SK-N-SH (cell line): Measurements from ENCODE around the gene IFNL2. TPM values are rescaled to one million over a fixed set of nuclear protein-coding genes. Genes with fewer than 3 reads are reported as not detected.

Experiments
- CTCF ChIA-PET: fragments of 300-600, 350-600 bp; formaldehyde crosslinking; extraction: SDS; loops from one replicate; lab custom pipeline; 2021; lab: Yijun Ruan, JAX
- POLR2A ChIA-PET: fragments of 350-600 bp; sonication (Branson Sonifier 250); formaldehyde crosslinking; extraction: SDS; loops from one replicate; lab custom pipeline; 2020; ENCODE audit warnings: antibody characterized with exemption, inconsistent platforms; lab: Yijun Ruan, JAX
- DNase-seq: peaks from one replicate; pipeline ENCODE4 v3.0.0; 2012
- H2AFZ ChIP-seq: fragments of 200-600 bp; sonication (generic); 2 replicates; pipeline ENCODE4 v1.8.1; 2016; ENCODE audit warnings: antibody characterized with exemption, mild to moderate bottlenecking, low read depth
- H3F3A ChIP-seq: fragments of 200-600 bp; sonication (generic); replicated peaks from 2 replicates; pipeline ENCODE3; 2016; ENCODE audit warnings: antibody characterized with exemption, mild to moderate bottlenecking; ENCODE audit not compliant: insufficient read depth
- H3K27ac ChIP-seq, 2 experiments: fragments of 200-500 bp in 1 of 2; fragments of 200-600 bp in 1 of 2; sonication (Bioruptor generic) in 1 of 2; sonication (generic), shearing (Covaris generic) in 1 of 2; 2 replicates each; pipeline versions ENCODE4 v1.5.1 to v1.6.1; 2014 to 2016; ENCODE audit warnings: low read depth in 2 of 2, inconsistent platforms in 1 of 2, low read length in 1 of 2, mild to moderate bottlenecking in 1 of 2, mixed read lengths in 1 of 2
- H3K27me3 ChIP-seq: fragments of 200-600 bp; sonication (generic), shearing (Covaris generic); 2 replicates; pipeline ENCODE4 v1.6.1; 2016; ENCODE audit warnings: mixed run types; ENCODE audit not compliant: insufficient read depth
- H3K36me3 ChIP-seq, 2 experiments: fragments of 200-500 bp in 1 of 2; fragments of 200-600 bp in 1 of 2; sonication (Bioruptor generic) in 1 of 2; sonication (generic) in 1 of 2; replicated peaks in 1 of 2; 2 replicates each; pipeline versions ENCODE3 to v1.5.1; 2014 to 2016; ENCODE audit warnings: low read length in 1 of 2, mild to moderate bottlenecking in 1 of 2; ENCODE audit not compliant: insufficient read depth in 2 of 2, control insufficient read depth in 1 of 2
- H3K4me1 ChIP-seq, 2 experiments: fragments of 200-500 bp in 1 of 2; fragments of 200-600 bp in 1 of 2; sonication (Bioruptor generic) in 1 of 2; sonication (generic), shearing (Covaris generic) in 1 of 2; 2 replicates each; pipeline versions ENCODE4 v1.5.1 to v1.6.1; 2014 to 2016; ENCODE audit warnings: low read depth in 1 of 2, low read length in 1 of 2, mixed run types in 1 of 2; ENCODE audit not compliant: insufficient read depth in 2 of 2, control insufficient read depth in 1 of 2
- H3K4me2 ChIP-seq: fragments of 200-600 bp; sonication (generic), shearing (Covaris generic); 2 replicates; pipeline ENCODE4 v1.6.1; 2017; ENCODE audit warnings: mixed run types
- H3K4me3 ChIP-seq, 2 experiments: fragments of 200-500 bp in 1 of 2; fragments of 200-600 bp in 1 of 2; sonication (Bioruptor generic) in 1 of 2; sonication (generic), shearing (Covaris generic) in 1 of 2; 2 replicates each; pipeline versions ENCODE4 v1.5.1 to v1.8.1; 2014 to 2016; ENCODE audit warnings: low read depth in 2 of 2, inconsistent platforms in 1 of 2, low read length in 1 of 2, mild to moderate bottlenecking in 1 of 2, mixed read lengths in 1 of 2, moderate library complexity in 1 of 2
- H3K79me2 ChIP-seq: fragments of 200-600 bp; sonication (generic); 2 replicates; pipeline ENCODE4 v1.8.1; 2017; ENCODE audit warnings: mild to moderate bottlenecking; ENCODE audit not compliant: insufficient read depth
- H3K9ac ChIP-seq: fragments of 200-600 bp; sonication (generic); 2 replicates; pipeline ENCODE4 v1.6.1; 2017; ENCODE audit warnings: mixed run types
- H3K9me2 ChIP-seq: fragments of 200-600 bp; sonication (generic); 2 replicates; pipeline ENCODE4 v1.6.1; 2017; ENCODE audit warnings: mixed run types
- H3K9me3 ChIP-seq: fragments of 200-600 bp; sonication (generic); 2 replicates; pipeline ENCODE4 v1.6.1; 2017; ENCODE audit warnings: mixed run types, mild to moderate bottlenecking, moderate library complexity
- H4K20me1 ChIP-seq: fragments of 200-600 bp; sonication (generic); 2 replicates; pipeline ENCODE4 v1.6.1; 2017; ENCODE audit warnings: mild to moderate bottlenecking, mixed run types; ENCODE audit not compliant: insufficient read depth
- ELF1 ChIP-seq: IDR thresholded peaks from 2 replicates; pipeline ENCODE4 v1.4.0; 2012
- FOSL2 ChIP-seq: IDR thresholded peaks from 2 replicates; pipeline ENCODE4 v1.4.0; 2012; ENCODE audit warnings: low read depth, mild to moderate bottlenecking, moderate library complexity, borderline replicate concordance
- FOXJ3 ChIP-seq: sonication (generic); formaldehyde crosslinking; IDR thresholded peaks from 2 replicates; pipeline ENCODE4 v1.5.1; 2020; ENCODE audit warnings: mild to moderate bottlenecking, missing genetic modification reagents
- FOXM1 ChIP-seq: IDR thresholded peaks from 2 replicates; pipeline ENCODE4 v1.4.0; 2012; ENCODE audit warnings: low read depth, mild to moderate bottlenecking
- GATA2 ChIP-seq: sonication (generic); formaldehyde crosslinking; IDR thresholded peaks from 2 replicates; pipeline ENCODE4 v1.5.0; 2020; ENCODE audit warnings: mild to moderate bottlenecking, missing genetic modification reagents
- MEF2A ChIP-seq: IDR thresholded peaks from 2 replicates; pipeline ENCODE4 v1.4.0; 2012; ENCODE audit warnings: low read depth, borderline replicate concordance
- NRF1 ChIP-seq: IDR thresholded peaks from 2 replicates; pipeline ENCODE4 v1.6.1; 2012; ENCODE audit warnings: low read depth, mild to moderate bottlenecking, low read length
- POLR2AphosphoS5 ChIP-seq: IDR thresholded peaks from 2 replicates; pipeline ENCODE4 v1.6.1; 2012; ENCODE audit warnings: low read depth, low read length
- RAD21 ChIP-seq: IDR thresholded peaks from 2 replicates; pipeline ENCODE4 v1.6.1; 2012; ENCODE audit warnings: mild to moderate bottlenecking, low read length
- RCOR1 ChIP-seq: fragments of 150-350 bp; IDR thresholded peaks from 2 replicates; pipeline ENCODE4 v1.6.1; 2017; ENCODE audit warnings: antibody characterized with exemption, low read length
- SIN3A ChIP-seq: IDR thresholded peaks from 2 replicates; pipeline ENCODE4 v1.6.1; 2012; ENCODE audit warnings: low read depth, mild to moderate bottlenecking, low read length, moderate library complexity, borderline replicate concordance
- TCF12 ChIP-seq: IDR thresholded peaks from 2 replicates; pipeline ENCODE4 v1.4.0; 2012
- TEAD4 ChIP-seq: IDR thresholded peaks from 2 replicates; pipeline ENCODE4 v1.4.0; 2012; ENCODE audit warnings: mild to moderate bottlenecking, borderline replicate concordance; ENCODE audit not compliant: insufficient read depth
- YY1 ChIP-seq: IDR thresholded peaks from 2 replicates; pipeline ENCODE4 v1.4.0; 2012; ENCODE audit warnings: low read depth, mild to moderate bottlenecking
- WGBS: methylation state at CpG from one replicate; pipeline ENCODE4 v1.1.6; 2017; ENCODE audit warnings: low lambda C conversion rate; 5-methylcytosine and 5-hydroxymethylcytosine counted together
- polyA plus RNA-seq, 3 experiments: library from polyadenylated mRNA; depleted of rRNA; stranded (reverse); fragments of >200 nt; gene quantifications; 2 replicates each; pipeline ENCODE4 v1.2.3, GENCODE V29; 2012
- TF ChIP-seq, protein P1 (sequence below): IDR thresholded peaks from 2 replicates; pipeline ENCODE4 v1.4.0; 2012; ENCODE audit warnings: low read depth, borderline replicate concordance
- TF ChIP-seq, protein P2 (sequence below): IDR thresholded peaks from 2 replicates; pipeline ENCODE4 v1.6.1; 2012; ENCODE audit warnings: mild to moderate bottlenecking, low read depth, low read length, moderate library complexity
- TF ChIP-seq, protein P3 (sequence below): IDR thresholded peaks from 2 replicates; pipeline ENCODE4; 2012
- TF ChIP-seq, protein P4 (sequence below): fragments of 150-350 bp; IDR thresholded peaks from 2 replicates; pipeline ENCODE4 v1.6.1; 2016; ENCODE audit warnings: mild to moderate bottlenecking, low read depth, low read length
- TF ChIP-seq, protein P5 (sequence below): fragments of 200-600 bp; sonication (generic); IDR thresholded peaks from 2 replicates; pipeline ENCODE4 v1.6.1; 2017; ENCODE audit warnings: antibody characterized with exemption, mild to moderate bottlenecking, moderate library complexity

IFNL2 gene
- polyA plus RNA-seq, 1 of the 3 experiments (the other 2 are of a cell fraction): not detected

DNA sequence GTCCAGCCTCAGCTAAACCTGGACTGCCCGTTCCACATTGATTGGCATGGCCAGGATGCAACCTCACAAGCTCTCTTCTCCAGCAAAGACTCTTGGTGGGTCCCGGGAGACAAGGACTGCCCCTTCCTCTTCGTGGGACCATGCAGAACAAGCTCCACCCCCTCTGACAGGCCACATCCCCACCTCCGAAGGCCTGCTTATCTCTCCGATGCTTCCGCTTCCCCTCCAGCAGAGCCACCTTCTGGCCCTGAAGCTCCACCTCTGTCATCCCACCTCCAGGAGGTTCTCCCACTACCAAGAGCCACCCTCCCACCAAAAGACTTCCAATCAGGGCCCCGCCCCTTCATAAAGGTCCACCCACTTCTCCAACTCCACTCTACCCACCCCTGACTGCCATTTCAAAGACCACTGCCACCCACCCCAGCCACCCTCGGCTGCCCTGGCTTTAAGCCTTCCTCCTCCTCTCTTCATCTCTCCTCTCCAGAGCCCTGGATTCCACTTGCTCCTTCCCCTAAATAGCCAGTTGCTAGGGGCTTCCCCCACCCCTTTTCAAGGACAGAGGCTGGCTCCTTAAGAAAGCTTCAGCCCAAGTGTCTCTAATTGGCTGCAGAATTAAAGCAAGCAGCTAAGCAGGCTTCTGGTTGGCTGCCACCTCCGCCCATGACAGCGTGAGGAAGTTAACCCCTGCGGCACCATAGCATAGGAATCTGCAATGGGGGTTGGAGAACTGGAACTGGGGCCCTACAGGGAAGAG lies 42.5 kb downstream of the IFNL2 start:
- Histone ChIP-seq H3K4me1 (no peaks in the 10 kb centered on the region), H3K27me3 (no peaks in the 10 kb centered on the region), H3K4me3 (no peak overlapping the region), H3K4me2 (no peak overlapping the region), H3K27ac (no peak overlapping the region), H3K9me2 (no peaks in the 10 kb centered on the region), H3K9me3 (no peaks in the 10 kb centered on the region), H4K20me1 (no peaks in the 10 kb centered on the region), H3K79me2 (no peaks in the 10 kb centered on the region), H3K9ac (no peak overlapping the region), H3F3A (no peaks in the 10 kb centered on the region), H2AFZ (no peak overlapping the region), H3K36me3 (peaks cover 0 to 3% of the 10 kb centered on the region in 2 experiments)
- TF ChIP-seq SIN3A (no peak), TEAD4 (no peak), RAD21 (no peak), TCF12 (no peak), FOSL2 (no peak), ELF1 (no peak), MEF2A (no peak), GATA2 (CRISPR knock-in tag) (no peak), POLR2AphosphoS5 (no peak), FOXM1 (no peak), FOXJ3 (CRISPR knock-in tag) (no peak), YY1 (no peak), NRF1 (no peak), RCOR1 (no peak)
- TF ChIP-seq, protein P1, sequence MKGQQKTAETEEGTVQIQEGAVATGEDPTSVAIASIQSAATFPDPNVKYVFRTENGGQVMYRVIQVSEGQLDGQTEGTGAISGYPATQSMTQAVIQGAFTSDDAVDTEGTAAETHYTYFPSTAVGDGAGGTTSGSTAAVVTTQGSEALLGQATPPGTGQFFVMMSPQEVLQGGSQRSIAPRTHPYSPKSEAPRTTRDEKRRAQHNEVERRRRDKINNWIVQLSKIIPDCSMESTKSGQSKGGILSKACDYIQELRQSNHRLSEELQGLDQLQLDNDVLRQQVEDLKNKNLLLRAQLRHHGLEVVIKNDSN: no peak
- TF ChIP-seq, protein P2, sequence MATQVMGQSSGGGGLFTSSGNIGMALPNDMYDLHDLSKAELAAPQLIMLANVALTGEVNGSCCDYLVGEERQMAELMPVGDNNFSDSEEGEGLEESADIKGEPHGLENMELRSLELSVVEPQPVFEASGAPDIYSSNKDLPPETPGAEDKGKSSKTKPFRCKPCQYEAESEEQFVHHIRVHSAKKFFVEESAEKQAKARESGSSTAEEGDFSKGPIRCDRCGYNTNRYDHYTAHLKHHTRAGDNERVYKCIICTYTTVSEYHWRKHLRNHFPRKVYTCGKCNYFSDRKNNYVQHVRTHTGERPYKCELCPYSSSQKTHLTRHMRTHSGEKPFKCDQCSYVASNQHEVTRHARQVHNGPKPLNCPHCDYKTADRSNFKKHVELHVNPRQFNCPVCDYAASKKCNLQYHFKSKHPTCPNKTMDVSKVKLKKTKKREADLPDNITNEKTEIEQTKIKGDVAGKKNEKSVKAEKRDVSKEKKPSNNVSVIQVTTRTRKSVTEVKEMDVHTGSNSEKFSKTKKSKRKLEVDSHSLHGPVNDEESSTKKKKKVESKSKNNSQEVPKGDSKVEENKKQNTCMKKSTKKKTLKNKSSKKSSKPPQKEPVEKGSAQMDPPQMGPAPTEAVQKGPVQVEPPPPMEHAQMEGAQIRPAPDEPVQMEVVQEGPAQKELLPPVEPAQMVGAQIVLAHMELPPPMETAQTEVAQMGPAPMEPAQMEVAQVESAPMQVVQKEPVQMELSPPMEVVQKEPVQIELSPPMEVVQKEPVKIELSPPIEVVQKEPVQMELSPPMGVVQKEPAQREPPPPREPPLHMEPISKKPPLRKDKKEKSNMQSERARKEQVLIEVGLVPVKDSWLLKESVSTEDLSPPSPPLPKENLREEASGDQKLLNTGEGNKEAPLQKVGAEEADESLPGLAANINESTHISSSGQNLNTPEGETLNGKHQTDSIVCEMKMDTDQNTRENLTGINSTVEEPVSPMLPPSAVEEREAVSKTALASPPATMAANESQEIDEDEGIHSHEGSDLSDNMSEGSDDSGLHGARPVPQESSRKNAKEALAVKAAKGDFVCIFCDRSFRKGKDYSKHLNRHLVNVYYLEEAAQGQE: no peak
- TF ChIP-seq, protein P3, sequence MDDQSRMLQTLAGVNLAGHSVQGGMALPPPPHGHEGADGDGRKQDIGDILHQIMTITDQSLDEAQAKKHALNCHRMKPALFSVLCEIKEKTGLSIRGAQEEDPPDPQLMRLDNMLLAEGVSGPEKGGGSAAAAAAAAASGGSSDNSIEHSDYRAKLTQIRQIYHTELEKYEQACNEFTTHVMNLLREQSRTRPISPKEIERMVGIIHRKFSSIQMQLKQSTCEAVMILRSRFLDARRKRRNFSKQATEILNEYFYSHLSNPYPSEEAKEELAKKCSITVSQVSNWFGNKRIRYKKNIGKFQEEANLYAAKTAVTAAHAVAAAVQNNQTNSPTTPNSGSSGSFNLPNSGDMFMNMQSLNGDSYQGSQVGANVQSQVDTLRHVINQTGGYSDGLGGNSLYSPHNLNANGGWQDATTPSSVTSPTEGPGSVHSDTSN: no peak
- TF ChIP-seq, protein P4, sequence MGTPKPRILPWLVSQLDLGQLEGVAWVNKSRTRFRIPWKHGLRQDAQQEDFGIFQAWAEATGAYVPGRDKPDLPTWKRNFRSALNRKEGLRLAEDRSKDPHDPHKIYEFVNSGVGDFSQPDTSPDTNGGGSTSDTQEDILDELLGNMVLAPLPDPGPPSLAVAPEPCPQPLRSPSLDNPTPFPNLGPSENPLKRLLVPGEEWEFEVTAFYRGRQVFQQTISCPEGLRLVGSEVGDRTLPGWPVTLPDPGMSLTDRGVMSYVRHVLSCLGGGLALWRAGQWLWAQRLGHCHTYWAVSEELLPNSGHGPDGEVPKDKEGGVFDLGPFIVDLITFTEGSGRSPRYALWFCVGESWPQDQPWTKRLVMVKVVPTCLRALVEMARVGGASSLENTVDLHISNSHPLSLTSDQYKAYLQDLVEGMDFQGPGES: no peak
- TF ChIP-seq, protein P5, sequence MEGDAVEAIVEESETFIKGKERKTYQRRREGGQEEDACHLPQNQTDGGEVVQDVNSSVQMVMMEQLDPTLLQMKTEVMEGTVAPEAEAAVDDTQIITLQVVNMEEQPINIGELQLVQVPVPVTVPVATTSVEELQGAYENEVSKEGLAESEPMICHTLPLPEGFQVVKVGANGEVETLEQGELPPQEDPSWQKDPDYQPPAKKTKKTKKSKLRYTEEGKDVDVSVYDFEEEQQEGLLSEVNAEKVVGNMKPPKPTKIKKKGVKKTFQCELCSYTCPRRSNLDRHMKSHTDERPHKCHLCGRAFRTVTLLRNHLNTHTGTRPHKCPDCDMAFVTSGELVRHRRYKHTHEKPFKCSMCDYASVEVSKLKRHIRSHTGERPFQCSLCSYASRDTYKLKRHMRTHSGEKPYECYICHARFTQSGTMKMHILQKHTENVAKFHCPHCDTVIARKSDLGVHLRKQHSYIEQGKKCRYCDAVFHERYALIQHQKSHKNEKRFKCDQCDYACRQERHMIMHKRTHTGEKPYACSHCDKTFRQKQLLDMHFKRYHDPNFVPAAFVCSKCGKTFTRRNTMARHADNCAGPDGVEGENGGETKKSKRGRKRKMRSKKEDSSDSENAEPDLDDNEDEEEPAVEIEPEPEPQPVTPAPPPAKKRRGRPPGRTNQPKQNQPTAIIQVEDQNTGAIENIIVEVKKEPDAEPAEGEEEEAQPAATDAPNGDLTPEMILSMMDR: no peak
- no peak for DNase-seq
- ChIA-PET CTCF (no interaction called here), POLR2A (no interaction called here)
- 88% methylated on average over 11 of the region's 11 CpGs for WGBS
